H9 (cell line): ENCODE results near the gene MBLAC1. TPM values are rescaled to one million over a fixed set of nuclear protein-coding genes. Genes with fewer than 3 reads are reported as not detected.

Source experiments
- DNase-seq: peaks from one replicate; pipeline ENCODE4 v3.0.0-alpha.2; 2017
- H2AFZ ChIP-seq: one replicate; pipeline ENCODE4 v1.6.1; 2013; ENCODE audit warnings: mild to moderate bottlenecking, low read length, control low read depth, moderate library complexity
- H2AK5ac ChIP-seq: 2 replicates; pipeline ENCODE4 v1.6.1; 2013; ENCODE audit warnings: low read length, control low read depth, mixed read lengths; ENCODE audit not compliant: insufficient read length
- H2BK120ac ChIP-seq: one replicate; pipeline ENCODE4 v1.6.1; 2013; ENCODE audit warnings: low read depth, mild to moderate bottlenecking, low read length, control low read depth, inconsistent platforms; ENCODE audit not compliant: poor library complexity, severe bottlenecking
- H2BK12ac ChIP-seq: 2 replicates; pipeline ENCODE4 v1.6.1; 2013; ENCODE audit warnings: low read length, control low read depth, mixed read lengths, low read depth; ENCODE audit not compliant: insufficient read length
- H2BK15ac ChIP-seq: 2 replicates; pipeline ENCODE4 v1.6.1; 2013; ENCODE audit warnings: low read depth, low read length, control low read depth
- H2BK20ac ChIP-seq: one replicate; pipeline ENCODE4 v1.6.1; 2013; ENCODE audit warnings: low read depth, mild to moderate bottlenecking, low read length, control low read depth, inconsistent platforms; ENCODE audit not compliant: poor library complexity, severe bottlenecking
- H2BK5ac ChIP-seq: 2 replicates; pipeline ENCODE4 v1.6.1; 2013; ENCODE audit warnings: low read length, control low read depth, mixed read lengths; ENCODE audit not compliant: insufficient read length
- H3K14ac ChIP-seq: 2 replicates; pipeline ENCODE4 v1.6.1; 2013; ENCODE audit warnings: low read length, control low read depth; ENCODE audit not compliant: insufficient read depth
- H3K18ac ChIP-seq: 2 replicates; pipeline ENCODE4 v1.6.1; 2013; ENCODE audit warnings: low read depth, mild to moderate bottlenecking, mixed read lengths, low read length, control low read depth; ENCODE audit not compliant: insufficient read length
- H3K23ac ChIP-seq: 2 replicates; pipeline ENCODE4 v1.6.1; 2013; ENCODE audit warnings: low read length, control low read depth, mixed read lengths, low read depth; ENCODE audit not compliant: insufficient read length
- H3K23me2 ChIP-seq: 2 replicates; pipeline ENCODE4 v1.6.1; 2013; ENCODE audit warnings: low read depth, mild to moderate bottlenecking, mixed read lengths, low read length, control low read depth; ENCODE audit not compliant: insufficient read length, poor library complexity, severe bottlenecking
- H3K27ac ChIP-seq: 2 replicates; pipeline ENCODE4 v1.5.1; 2013; ENCODE audit warnings: low read length, control low read depth, mixed read lengths, low read depth; ENCODE audit not compliant: insufficient read length
- H3K27me3 ChIP-seq: 2 replicates; pipeline ENCODE4 v1.6.1; 2013; ENCODE audit warnings: low read length, control low read depth, inconsistent platforms; ENCODE audit not compliant: insufficient read depth
- H3K4ac ChIP-seq: 2 replicates; pipeline ENCODE4 v1.6.1; 2013; ENCODE audit warnings: low read depth, mild to moderate bottlenecking, control low read depth, inconsistent platforms, low read length, moderate library complexity
- H3K4me1 ChIP-seq: 2 replicates; pipeline ENCODE4 v1.6.1; 2013; ENCODE audit warnings: low read length, control low read depth, inconsistent platforms; ENCODE audit not compliant: insufficient read depth
- H3K4me2 ChIP-seq: 2 replicates; pipeline ENCODE4 v1.6.1; 2013; ENCODE audit warnings: low read length, control low read depth, mixed read lengths; ENCODE audit not compliant: insufficient read length, insufficient read depth
- H3K56ac ChIP-seq: 2 replicates; pipeline ENCODE4 v1.6.1; 2013; ENCODE audit warnings: low read depth, mild to moderate bottlenecking, mixed read lengths, low read length, control low read depth; ENCODE audit not compliant: insufficient read length
- H3K79me1 ChIP-seq: 2 replicates; pipeline ENCODE4 v1.6.1; 2013; ENCODE audit warnings: low read depth, mild to moderate bottlenecking, moderate library complexity, low read length, control low read depth, inconsistent platforms; ENCODE audit not compliant: insufficient read depth, poor library complexity, severe bottlenecking
- H3K79me2 ChIP-seq: 2 replicates; pipeline ENCODE4 v1.6.1; 2013; ENCODE audit warnings: low read length, control low read depth, inconsistent platforms; ENCODE audit not compliant: insufficient read depth
- H3K9ac ChIP-seq: 2 replicates; pipeline ENCODE4 v1.6.1; 2013; ENCODE audit warnings: low read length, control low read depth, mixed read lengths; ENCODE audit not compliant: insufficient read length; ENCODE audit errors: extremely low read depth
- H3K9me3 ChIP-seq: one replicate; pipeline ENCODE4 v1.6.1; 2013; ENCODE audit warnings: low read depth, low read length, inconsistent platforms; ENCODE audit not compliant: control insufficient read depth
- H3T11ph ChIP-seq: one replicate; pipeline ENCODE4 v1.6.1; 2013; ENCODE audit warnings: mild to moderate bottlenecking, low read length, control low read depth, inconsistent platforms
- H4K20me1 ChIP-seq: one replicate; pipeline ENCODE4 v1.6.1; 2013; ENCODE audit not compliant: control insufficient read depth, insufficient read length, insufficient read depth
- H4K5ac ChIP-seq: 2 replicates; pipeline ENCODE4 v1.6.1; 2013; ENCODE audit warnings: low read depth, mild to moderate bottlenecking, mixed read lengths, low read length, control low read depth; ENCODE audit not compliant: insufficient read length
- H4K8ac ChIP-seq: replicated peaks from 2 replicates; pipeline ENCODE4 v1.6.1; 2013; ENCODE audit warnings: low read length, control low read depth, mixed read lengths, low read depth; ENCODE audit not compliant: insufficient read length
- H4K91ac ChIP-seq: 2 replicates; pipeline ENCODE4 v1.6.1; 2013; ENCODE audit warnings: low read depth, mild to moderate bottlenecking, moderate library complexity, mixed read lengths, low read length, control low read depth; ENCODE audit not compliant: insufficient read length
- H3K27ac Mint-ChIP-seq, 3 experiments: 2 replicates in 2 of 3; 3 replicates in 1 of 3; pipeline ENCODE4 v1.8.0; 2020 to 2021; ENCODE audit warnings: mixed read lengths in 3 of 3, mild to moderate bottlenecking in 1 of 3, moderate library complexity in 1 of 3
- H3K27me3 Mint-ChIP-seq: 2 replicates; pipeline ENCODE4 v1.8.0; 2021; ENCODE audit warnings: low read depth, mild to moderate bottlenecking, moderate library complexity, mixed read lengths
- H3K36me3 Mint-ChIP-seq, 3 experiments: 2 replicates in 2 of 3; 3 replicates in 1 of 3; pipeline ENCODE4 v1.8.0; 2020 to 2021; ENCODE audit warnings: low read depth in 3 of 3, mixed read lengths in 3 of 3; ENCODE audit not compliant: insufficient read depth in 1 of 3
- H3K4me1 Mint-ChIP-seq, 2 experiments: 2 replicates each; pipeline ENCODE4 v1.8.0; 2020; ENCODE audit warnings: mixed read lengths in 2 of 2
- H3K4me3 Mint-ChIP-seq, 2 experiments: 2 replicates in 1 of 2; 3 replicates in 1 of 2; pipeline ENCODE4 v1.8.0; 2020 to 2021; ENCODE audit warnings: mild to moderate bottlenecking in 2 of 2, mixed read lengths in 2 of 2, moderate library complexity in 1 of 2
- H3K9me3 Mint-ChIP-seq, 2 experiments: 2 replicates in 1 of 2; 3 replicates in 1 of 2; pipeline ENCODE4 v1.8.0; 2020; ENCODE audit warnings: mild to moderate bottlenecking in 2 of 2, mixed read lengths in 2 of 2, moderate library complexity in 1 of 2
- CTCF ChIP-seq: fragments of 200-600 bp; sonication (generic); conservative IDR thresholded peaks from 3 replicates; pipeline ENCODE4 v1.8.0; 2021; ENCODE audit warnings: antibody characterized with exemption, mild to moderate bottlenecking
- WGBS: extraction: QIAGEN DNeasy Blood & Tissue Kit; methylation state at CpG from one replicate; pipeline ENCODE4 v1.1.7; 2013; ENCODE audit warnings: missing lambda C conversion rate, low lambda C conversion rate, mixed read lengths; ENCODE audit not compliant: insufficient read length; ENCODE audit errors: extremely low coverage; 5-methylcytosine and 5-hydroxymethylcytosine counted together
- total RNA-seq: library from RNA; stranded (reverse); gene quantifications from 2 replicates; pipeline ENCODE4 v1.2.1, GENCODE V29; 2021

MBLAC1 gene
- total RNA-seq, 1 experiment from 2014 or later: 1.9 TPM

- Histone ChIP-seq H3K27ac (no peak overlapping the region), H4K8ac (no peak overlapping the region), H2BK5ac (no peak overlapping the region), H3K18ac (no peak overlapping the region), H2AK5ac (no peak overlapping the region), H4K20me1 (no peaks in the 10 kb centered on the region), H2BK15ac (no peak overlapping the region), H3K79me2 (no peaks in the 10 kb centered on the region), H3K23ac (no peak overlapping the region), H3K79me1 (no peaks in the 10 kb centered on the region), H3T11ph (no peak overlapping the region), H3K9ac (peak overlapping the region; percentile 23), H3K9me3 (no peaks in the 10 kb centered on the region), H3K23me2 (peaks cover 11% of the 10 kb centered on the region), H2BK120ac (no peak overlapping the region), H4K5ac (no peak overlapping the region), H3K56ac (no peak overlapping the region), H2AFZ (no peak overlapping the region), H3K14ac (0 out of 2 replicates have a peak overlapping the region, but pooled peaks have one; percentile 16), H2BK20ac (no peak overlapping the region), H3K4me1 (peaks cover 10% of the 10 kb centered on the region), H2BK12ac (no peak overlapping the region), H3K4ac (no peak overlapping the region), H3K27me3 (no peaks in the 10 kb centered on the region; the same call in 1 of the 2 replicates), H3K4me2 (peak overlapping the region; percentile 65), H4K91ac (no peak overlapping the region)
- no peaks in the 10 kb centered on the region; a peak in 1 of 5 replicates for H3K9me3 Mint-ChIP-seq
- peaks cover 46 to 57% of the 10 kb centered on the region in 2 experiments for H3K4me1 Mint-ChIP-seq
- peaks cover 32% of the 10 kb centered on the region for H3K27me3 Mint-ChIP-seq
- peak overlapping the region; percentile 74 to 82 for H3K4me3 Mint-ChIP-seq
- H3K27ac Mint-ChIP-seq: peak overlapping the region in 2 of 3 experiments; percentile 24 to 86; a peak in 2 of 7 replicates
- TF ChIP-seq CTCF: no peak
- WGBS: no CpG with 5 or more reads among the region's 11 CpGs
- peaks cover 3 to 11% (median 4%) of the 10 kb centered on the region in 3 experiments; a peak in 3 of 7 replicates for H3K36me3 Mint-ChIP-seq
- DNase-seq: peak; percentile 40
These were observed 41.2 kb downstream of the MBLAC1 start for GRCh38 chr7:100167912-100168323.
